ENCODE results near the gene C1orf35. TPM values are rescaled to one million over a fixed set of nuclear protein-coding genes. Genes with fewer than 3 reads are reported as not detected.

The C1orf35 gene
- total RNA-seq, 1 donor from 2014 or later, result 11.8 TPM

DNA sequence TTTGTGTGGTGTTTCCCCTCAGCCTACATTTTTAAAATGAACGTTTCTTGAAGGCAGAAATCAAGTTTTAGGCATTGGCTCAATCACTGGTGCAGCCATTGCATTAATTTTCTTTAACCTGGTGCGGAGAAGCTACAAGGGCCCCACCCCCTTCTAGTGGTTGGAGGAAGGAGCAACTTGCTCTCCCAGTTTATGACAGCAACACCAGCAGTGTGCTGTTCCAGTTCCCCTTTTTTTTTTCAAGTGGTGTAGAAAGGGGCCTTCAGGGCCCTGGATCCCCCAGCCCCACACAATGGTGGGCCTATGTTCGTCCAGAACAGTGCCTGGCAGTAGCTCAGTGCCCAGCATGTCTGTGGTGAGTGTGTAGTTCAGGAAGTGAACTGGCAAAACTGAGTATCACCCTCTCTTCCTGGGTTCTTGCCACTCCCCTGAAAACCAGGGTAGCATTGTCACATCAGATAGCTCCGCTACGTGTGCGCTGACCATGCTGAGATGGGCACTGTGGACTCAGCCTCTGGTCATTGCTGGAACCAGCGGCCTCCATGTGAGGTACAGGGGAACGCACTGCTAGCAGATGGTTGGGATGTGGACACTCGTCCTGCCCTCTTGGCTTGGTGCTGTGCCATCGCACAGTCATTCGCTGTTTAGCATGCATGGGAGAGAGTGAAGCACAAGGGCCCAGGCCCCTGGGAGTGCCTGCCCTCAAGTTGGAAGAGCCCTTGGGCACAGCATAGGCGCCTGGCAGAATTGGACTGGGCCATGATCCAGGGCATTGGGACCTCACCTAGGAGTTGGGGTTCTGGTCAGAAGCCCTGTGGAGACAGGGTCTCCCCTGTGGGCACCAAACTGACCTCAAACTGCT is 13.4 kb downstream of the C1orf35 start:
- Mint-ChIP-seq H3K27me3 (ENCODE audit: insufficient read depth, low read depth) (peaks cover 7% of the 10 kb centered on the region), H3K4me1 (peaks cover 37% of the 10 kb centered on the region), H3K36me3 (peaks cover 60% of the 10 kb centered on the region), H3K4me3 (peak overlapping the region; percentile 52), H3K27ac (no peak overlapping the region), H3K9me3 (peaks cover 31% of the 10 kb centered on the region)
- no peak for TF ChIP-seq EZH2phosphoT487 (IDR thresholded peaks at IDR 0.05)
- TF ChIP-seq EZH2 (IDR thresholded peaks at IDR 0.05), result no peak
- TF ChIP-seq, protein P1, sequence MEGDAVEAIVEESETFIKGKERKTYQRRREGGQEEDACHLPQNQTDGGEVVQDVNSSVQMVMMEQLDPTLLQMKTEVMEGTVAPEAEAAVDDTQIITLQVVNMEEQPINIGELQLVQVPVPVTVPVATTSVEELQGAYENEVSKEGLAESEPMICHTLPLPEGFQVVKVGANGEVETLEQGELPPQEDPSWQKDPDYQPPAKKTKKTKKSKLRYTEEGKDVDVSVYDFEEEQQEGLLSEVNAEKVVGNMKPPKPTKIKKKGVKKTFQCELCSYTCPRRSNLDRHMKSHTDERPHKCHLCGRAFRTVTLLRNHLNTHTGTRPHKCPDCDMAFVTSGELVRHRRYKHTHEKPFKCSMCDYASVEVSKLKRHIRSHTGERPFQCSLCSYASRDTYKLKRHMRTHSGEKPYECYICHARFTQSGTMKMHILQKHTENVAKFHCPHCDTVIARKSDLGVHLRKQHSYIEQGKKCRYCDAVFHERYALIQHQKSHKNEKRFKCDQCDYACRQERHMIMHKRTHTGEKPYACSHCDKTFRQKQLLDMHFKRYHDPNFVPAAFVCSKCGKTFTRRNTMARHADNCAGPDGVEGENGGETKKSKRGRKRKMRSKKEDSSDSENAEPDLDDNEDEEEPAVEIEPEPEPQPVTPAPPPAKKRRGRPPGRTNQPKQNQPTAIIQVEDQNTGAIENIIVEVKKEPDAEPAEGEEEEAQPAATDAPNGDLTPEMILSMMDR (IDR thresholded peaks at IDR 0.05), result no peak
- Histone ChIP-seq H4K20me1 (ENCODE audit: low read depth) (peaks cover 79% of the 10 kb centered on the region), H3K4me1 (peaks cover 7% of the 10 kb centered on the region), H3K4me2 (no peak overlapping the region), H3K79me2 (ENCODE audit: low read depth) (peaks cover 100% of the 10 kb centered on the region), H3K4me3 (no peak overlapping the region), H3K27me3 (no peaks in the 10 kb centered on the region), H3K9ac (no peak overlapping the region), H3K27ac (no peak overlapping the region), H3K9me3 (ENCODE audit: low read depth) (no peaks in the 10 kb centered on the region), H2AFZ (replicated peaks) (no peak overlapping the region), H3K36me3 (no peaks in the 10 kb centered on the region), H3F3A (ENCODE audit: low read depth) (no peaks in the 10 kb centered on the region)
- no peak for DNase-seq (ENCODE audit: low spot score)

DNA sequence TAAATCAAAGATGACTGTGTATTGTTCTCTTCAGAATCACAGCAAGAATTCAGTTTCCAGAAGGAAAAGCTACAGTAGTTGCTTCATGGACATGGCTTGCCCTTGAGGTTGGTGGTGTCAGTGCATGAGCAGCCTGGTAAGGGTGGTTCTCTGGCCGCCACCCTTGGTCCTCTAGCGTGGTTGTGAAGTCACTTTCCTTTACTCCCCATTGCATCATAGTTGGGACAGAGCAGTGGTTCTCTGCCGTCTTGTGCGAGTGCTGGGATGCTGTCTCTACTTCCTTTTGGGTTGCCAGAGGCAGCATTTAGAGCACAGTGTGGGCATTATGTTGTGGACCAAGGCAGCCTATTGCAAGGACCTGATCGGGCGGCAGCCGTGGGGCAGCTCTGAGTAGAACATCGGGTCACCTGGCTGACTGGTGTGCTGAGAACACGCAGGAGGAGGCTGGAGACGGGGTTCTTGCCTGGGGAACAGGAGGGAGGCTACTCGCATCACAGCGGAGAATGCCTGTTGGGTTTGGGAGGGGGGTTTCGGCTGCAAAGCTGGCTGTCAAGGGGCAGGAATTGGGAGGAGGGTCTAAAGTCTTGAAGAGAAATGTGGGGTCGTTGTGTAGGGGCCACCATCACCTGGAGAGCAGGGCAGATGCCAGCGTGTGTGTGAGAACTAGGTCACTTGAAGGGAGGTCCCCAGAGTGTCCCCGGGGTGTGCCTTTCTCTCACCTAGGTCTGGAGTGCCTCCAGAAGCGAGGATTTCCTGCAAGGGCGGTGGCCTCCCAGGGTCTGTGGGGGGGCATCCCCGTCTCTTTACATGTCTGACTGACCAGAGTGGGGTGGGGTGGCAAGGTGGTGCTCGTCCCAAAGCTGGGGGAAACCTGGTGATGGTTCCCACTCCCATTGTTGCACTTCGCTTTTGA is 14.3 kb downstream of the C1orf35 start:
- no peak overlapping the region for H3K9ac ChIP-seq
- H3F3A ChIP-seq (ENCODE audit: low read depth), result no peaks in the 10 kb centered on the region
- no peak overlapping the region for H2AFZ ChIP-seq (replicated peaks)
- no peak overlapping the region for H3K27ac ChIP-seq
- Mint-ChIP-seq H3K36me3 (peaks cover 53% of the 10 kb centered on the region), H3K27ac (no peak overlapping the region), H3K4me1 (peaks cover 46% of the 10 kb centered on the region), H3K9me3 (peaks cover 22% of the 10 kb centered on the region), H3K27me3 (ENCODE audit: insufficient read depth, low read depth) (peaks cover 7% of the 10 kb centered on the region), H3K4me3 (peak overlapping the region; percentile 33)
- H3K79me2 ChIP-seq (ENCODE audit: low read depth), result peaks cover 100% of the 10 kb centered on the region
- no peaks in the 10 kb centered on the region for H3K9me3 ChIP-seq (ENCODE audit: low read depth)
- DNase-seq (ENCODE audit: low spot score), result no peak
- H3K27me3 ChIP-seq, result no peaks in the 10 kb centered on the region
- no peaks in the 10 kb centered on the region for H3K36me3 ChIP-seq
- H4K20me1 ChIP-seq (ENCODE audit: low read depth), result peaks cover 88% of the 10 kb centered on the region
- H3K4me3 ChIP-seq, result no peak overlapping the region
- TF ChIP-seq EZH2 (IDR thresholded peaks at IDR 0.05), result no peak
- TF ChIP-seq, protein P1 (IDR thresholded peaks at IDR 0.05), result no peak
- H3K4me2 ChIP-seq, result no peak overlapping the region
- H3K4me1 ChIP-seq, result peaks cover 16% of the 10 kb centered on the region

- Mint-ChIP-seq H3K36me3 (peaks cover 52% of the 10 kb centered on the region), H3K4me1 (peaks cover 50% of the 10 kb centered on the region), H3K27ac (no peak overlapping the region), H3K27me3 (ENCODE audit: insufficient read depth, low read depth) (peaks cover 9% of the 10 kb centered on the region), H3K9me3 (peaks cover 21% of the 10 kb centered on the region), H3K4me3 (no peak overlapping the region)
- H3K4me2 ChIP-seq, result no peak overlapping the region
- peaks cover 95% of the 10 kb centered on the region for H4K20me1 ChIP-seq (ENCODE audit: low read depth)
- TF ChIP-seq EZH2 (IDR thresholded peaks at IDR 0.05), result no peak
- no peak for TF ChIP-seq EZH2phosphoT487 (IDR thresholded peaks at IDR 0.05)
- TF ChIP-seq, protein P1 (IDR thresholded peaks at IDR 0.05), result no peak
- no peaks in the 10 kb centered on the region for H3K9me3 ChIP-seq (ENCODE audit: low read depth)
- no peaks in the 10 kb centered on the region for H3K27me3 ChIP-seq
- DNase-seq (ENCODE audit: low spot score), result no peak
- no peak overlapping the region for H3K9ac ChIP-seq
- peaks cover 18% of the 10 kb centered on the region for H3K4me1 ChIP-seq
- H3K4me3 ChIP-seq, result no peak overlapping the region
- H3K27ac ChIP-seq, result no peak overlapping the region
- no peak overlapping the region for H2AFZ ChIP-seq (replicated peaks)
- H3K79me2 ChIP-seq (ENCODE audit: low read depth), result peaks cover 100% of the 10 kb centered on the region
- H3F3A ChIP-seq (ENCODE audit: low read depth), result no peaks in the 10 kb centered on the region
- H3K36me3 ChIP-seq, result no peaks in the 10 kb centered on the region
Observed at GRCh38 chr1:228087771-228088251, 15.3 kb downstream of the C1orf35 start.

Measured in neural progenitor cell (in vitro differentiated cells).